Activated CD8-positive, alpha-beta T cell treated with anti-CD3 and anti-CD28 coated beads for 36 hours (primary cell): Measurements from ENCODE around the gene GPR32. TPM values are rescaled to one million over a fixed set of nuclear protein-coding genes. Genes with fewer than 3 reads are reported as not detected.
"Not testable (repeated sequence)": the region's sequence is repeated elsewhere in the genome, so short reads cannot be mapped to it uniquely, and the experiment has no call there.

Experiments
- ATAC-seq: fragments of 200-7000 bp; cut with Tn5 transposase; one replicate; pipeline ENCODE4 v1.10.0; 2021; ENCODE audit warnings: mild to moderate bottlenecking, moderate library complexity
- CTCF ChIA-PET: fragments of 350-600 bp; sonication (Branson Sonifier 250); formaldehyde crosslinking; loops from one replicate; lab custom pipeline; 2021; ENCODE audit warnings: antibody characterized with exemption; lab: Charles Lee
- POLR2A ChIA-PET: fragments of 350-600 bp; sonication (Branson Sonifier 250); formaldehyde crosslinking; loops from one replicate; lab custom pipeline; 2021; ENCODE audit warnings: antibody characterized with exemption; lab: Charles Lee
- DNase-seq: peaks from one replicate; pipeline ENCODE4 v3.0.0-alpha.2; 2020
- H3K27ac Mint-ChIP-seq: one replicate; pipeline ENCODE4 v1.8.0; 2021; ENCODE audit warnings: mild to moderate bottlenecking, mixed read lengths
- H3K27me3 Mint-ChIP-seq: one replicate; pipeline ENCODE4 v1.8.0; 2021; ENCODE audit warnings: mixed read lengths
- H3K36me3 Mint-ChIP-seq: one replicate; pipeline ENCODE4 v1.8.0; 2021; ENCODE audit warnings: low read depth, mixed read lengths
- H3K4me1 Mint-ChIP-seq: one replicate; pipeline ENCODE4 v1.8.0; 2021; ENCODE audit warnings: low read depth, mixed read lengths
- H3K4me3 Mint-ChIP-seq: one replicate; pipeline ENCODE4 v1.8.0; 2021; ENCODE audit warnings: mild to moderate bottlenecking, moderate library complexity, mixed read lengths
- H3K9me3 Mint-ChIP-seq: one replicate; pipeline ENCODE4 v1.8.0; 2021; ENCODE audit warnings: mixed read lengths
- intact Hi-C: fragments of 100-400 bp; cut with micrococcal nuclease; formaldehyde crosslinking; loops from one replicate; pipeline ENCODE4 v1.10.0; 2022
- total RNA-seq, 2 experiments: library from RNA; stranded (reverse); gene quantifications; one replicate each; pipeline ENCODE4 v1.2.3, GENCODE V29; 2021
- TF ChIP-seq, protein P1 (sequence below): fragments of 200-600 bp; IDR thresholded peaks from one replicate; pipeline ENCODE4 v1.8.0; 2022; ENCODE audit warnings: antibody characterized with exemption, mild to moderate bottlenecking

The GPR32 gene
- total RNA-seq, 2 experiments from 2014 or later = not detected

DNA sequence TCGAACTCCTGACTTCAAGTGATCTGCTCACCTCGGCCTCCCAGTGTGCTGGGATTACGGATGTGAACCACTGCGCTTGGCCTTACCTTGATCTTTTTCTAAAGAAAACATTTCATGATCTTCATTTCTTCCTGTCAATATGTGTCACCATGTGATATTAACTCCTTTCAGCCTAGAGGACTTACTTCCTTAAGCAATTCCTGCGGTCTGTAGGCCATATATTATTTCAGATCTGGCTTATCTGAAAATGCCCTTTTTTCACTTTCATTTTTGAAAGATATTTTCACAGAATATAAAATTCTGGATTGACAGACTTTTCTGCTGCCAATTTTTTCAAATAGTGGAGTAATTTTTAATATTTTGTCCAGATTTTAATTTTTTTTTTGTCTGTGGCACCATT lies 2.0 kb upstream of the GPR32 start:
- ATAC-seq (no peak), DNase-seq (no peak)
- no peaks in the 10 kb centered on the region for H3K9me3 Mint-ChIP-seq
- ChIA-PET POLR2A (no interaction called here), CTCF (no interaction called here)
- TF ChIP-seq, protein P1, sequence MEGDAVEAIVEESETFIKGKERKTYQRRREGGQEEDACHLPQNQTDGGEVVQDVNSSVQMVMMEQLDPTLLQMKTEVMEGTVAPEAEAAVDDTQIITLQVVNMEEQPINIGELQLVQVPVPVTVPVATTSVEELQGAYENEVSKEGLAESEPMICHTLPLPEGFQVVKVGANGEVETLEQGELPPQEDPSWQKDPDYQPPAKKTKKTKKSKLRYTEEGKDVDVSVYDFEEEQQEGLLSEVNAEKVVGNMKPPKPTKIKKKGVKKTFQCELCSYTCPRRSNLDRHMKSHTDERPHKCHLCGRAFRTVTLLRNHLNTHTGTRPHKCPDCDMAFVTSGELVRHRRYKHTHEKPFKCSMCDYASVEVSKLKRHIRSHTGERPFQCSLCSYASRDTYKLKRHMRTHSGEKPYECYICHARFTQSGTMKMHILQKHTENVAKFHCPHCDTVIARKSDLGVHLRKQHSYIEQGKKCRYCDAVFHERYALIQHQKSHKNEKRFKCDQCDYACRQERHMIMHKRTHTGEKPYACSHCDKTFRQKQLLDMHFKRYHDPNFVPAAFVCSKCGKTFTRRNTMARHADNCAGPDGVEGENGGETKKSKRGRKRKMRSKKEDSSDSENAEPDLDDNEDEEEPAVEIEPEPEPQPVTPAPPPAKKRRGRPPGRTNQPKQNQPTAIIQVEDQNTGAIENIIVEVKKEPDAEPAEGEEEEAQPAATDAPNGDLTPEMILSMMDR = no peak
- no peaks in the 10 kb centered on the region for H3K36me3 Mint-ChIP-seq
- peaks cover 14% of the 10 kb centered on the region for H3K27me3 Mint-ChIP-seq
- no peaks in the 10 kb centered on the region for H3K4me1 Mint-ChIP-seq
- H3K4me3 Mint-ChIP-seq = no peak overlapping the region
- H3K27ac Mint-ChIP-seq = no peak overlapping the region
- intact Hi-C loops = no loop called here

DNA sequence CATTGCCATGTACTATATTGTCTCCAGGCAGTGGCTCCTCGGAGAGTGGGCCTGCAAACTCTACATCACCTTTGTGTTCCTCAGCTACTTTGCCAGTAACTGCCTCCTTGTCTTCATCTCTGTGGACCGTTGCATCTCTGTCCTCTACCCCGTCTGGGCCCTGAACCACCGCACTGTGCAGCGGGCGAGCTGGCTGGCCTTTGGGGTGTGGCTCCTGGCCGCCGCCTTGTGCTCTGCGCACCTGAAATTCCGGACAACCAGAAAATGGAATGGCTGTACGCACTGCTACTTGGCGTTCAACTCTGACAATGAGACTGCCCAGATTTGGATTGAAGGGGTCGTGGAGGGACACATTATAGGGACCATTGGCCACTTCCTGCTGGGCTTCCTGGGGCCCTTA lies 624 bp downstream of the GPR32 start:
- ATAC-seq (no peak), DNase-seq (no peak)
- intact Hi-C loops = no loop called here
- H3K36me3 Mint-ChIP-seq = no peaks in the 10 kb centered on the region
- H3K4me1 Mint-ChIP-seq = no peaks in the 10 kb centered on the region
- ChIA-PET CTCF (no interaction called here), POLR2A (no interaction called here)
- H3K4me3 Mint-ChIP-seq = no peak overlapping the region
- H3K9me3 Mint-ChIP-seq = no peaks in the 10 kb centered on the region
- H3K27ac Mint-ChIP-seq = no peak overlapping the region
- peaks cover 22% of the 10 kb centered on the region for H3K27me3 Mint-ChIP-seq
- TF ChIP-seq, protein P1 = no peak

DNA sequence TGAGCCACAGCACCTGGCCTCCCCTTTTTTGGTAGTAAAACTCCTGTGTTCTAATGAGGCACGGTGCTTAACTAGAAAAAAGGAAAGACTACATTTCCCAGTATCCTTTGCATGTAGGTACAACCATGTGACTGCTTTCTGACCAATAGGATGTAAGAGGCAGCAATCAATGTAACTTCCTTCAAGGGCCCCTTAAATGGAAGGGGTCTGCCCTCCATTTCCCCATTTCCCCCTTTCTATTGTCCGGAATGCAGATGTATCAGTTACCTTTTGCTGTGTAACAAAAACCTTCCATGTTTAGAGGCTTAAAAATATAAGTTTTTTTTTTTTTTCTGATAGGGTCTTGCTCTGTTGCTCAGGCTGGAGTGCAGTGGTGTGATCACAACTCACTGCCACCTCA lies 2.2 kb downstream of the GPR32 start:
- peak; percentile 49 for ATAC-seq
- ChIA-PET POLR2A (no interaction called here), CTCF (interaction anchor here (1.2 kb wide), 1 partner anchor 235 kb away, joined by 3 read pairs; no protein-coding TSS in a partner anchor)

DNA sequence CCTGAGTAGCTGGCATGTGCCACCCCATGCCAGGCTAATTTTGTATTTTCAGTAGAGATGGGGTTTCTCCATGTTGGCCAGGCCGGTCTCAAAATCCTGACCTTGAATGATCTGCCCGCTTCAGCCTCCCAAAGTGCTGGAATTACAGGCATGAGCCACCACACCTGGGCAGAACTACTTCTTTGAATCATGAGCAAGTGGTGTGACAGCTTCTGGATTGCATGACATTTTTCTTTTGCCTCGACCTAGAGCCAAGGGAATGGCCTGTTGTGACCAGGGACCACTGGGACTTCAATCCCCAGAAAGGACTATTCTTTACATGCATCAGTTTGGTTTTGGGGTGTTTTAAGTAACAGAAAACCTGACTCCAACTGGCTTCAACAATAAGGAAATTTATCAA lies 2.6 kb downstream of the GPR32 start:
- CTCF ChIA-PET = interaction anchor here (1.1 to 1.2 kb wide), 2 partner anchors 103 to 235 kb away, joined by 3 read pairs; no protein-coding TSS in a partner anchor
- POLR2A ChIA-PET = not testable (repeated sequence)
- peaks cover 23% of the 10 kb centered on the region for H3K27me3 Mint-ChIP-seq

More for the DNA sequence above, 2.2 kb downstream of the GPR32 start:
- Mint-ChIP-seq H3K36me3 (no peaks in the 10 kb centered on the region), H3K27me3 (peaks cover 19% of the 10 kb centered on the region), H3K27ac (no peak overlapping the region), H3K4me3 (no peak overlapping the region), H3K4me1 (no peaks in the 10 kb centered on the region), H3K9me3 (no peaks in the 10 kb centered on the region)
- DNase-seq = no peak
- intact Hi-C loops = no loop called here
- TF ChIP-seq, protein P1 = no peak

DNA sequence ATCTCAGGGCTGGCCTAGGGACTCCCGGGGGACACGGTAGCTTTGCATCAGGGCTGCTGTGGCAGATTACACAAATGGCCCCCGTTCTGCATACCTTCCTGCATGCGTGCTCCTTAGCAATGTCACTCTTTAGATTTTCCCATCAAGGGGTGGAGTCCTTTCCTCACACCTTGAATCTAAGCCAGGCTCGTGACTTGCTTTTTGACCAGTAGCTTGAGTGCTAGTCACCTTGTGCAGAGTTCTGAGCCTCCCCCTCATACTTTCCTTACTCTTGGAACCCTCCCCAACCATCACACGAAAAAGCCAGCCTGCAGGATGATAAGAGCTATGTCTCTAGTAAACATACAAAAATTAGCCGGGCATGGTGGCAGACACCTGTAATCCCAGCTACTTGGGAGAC lies 3.2 kb downstream of the GPR32 start:
- intact Hi-C loops, H3K27ac Mint-ChIP-seq, DNase-seq, H3K36me3 Mint-ChIP-seq, H3K4me3 Mint-ChIP-seq, H3K9me3 Mint-ChIP-seq, H3K4me1 Mint-ChIP-seq, POLR2A ChIA-PET, ATAC-seq: not testable (repeated sequence)
- CTCF ChIA-PET = interaction anchor here (1.1 to 1.2 kb wide), 2 partner anchors 104 to 236 kb away, joined by 3 read pairs; no protein-coding TSS in a partner anchor
- H3K27me3 Mint-ChIP-seq = peaks cover 27% of the 10 kb centered on the region

More for the DNA sequence above, 2.6 kb downstream of the GPR32 start:
- H3K4me1 Mint-ChIP-seq, DNase-seq, H3K4me3 Mint-ChIP-seq, H3K9me3 Mint-ChIP-seq, H3K36me3 Mint-ChIP-seq, ATAC-seq, intact Hi-C loops, H3K27ac Mint-ChIP-seq: not testable (repeated sequence)

DNA sequence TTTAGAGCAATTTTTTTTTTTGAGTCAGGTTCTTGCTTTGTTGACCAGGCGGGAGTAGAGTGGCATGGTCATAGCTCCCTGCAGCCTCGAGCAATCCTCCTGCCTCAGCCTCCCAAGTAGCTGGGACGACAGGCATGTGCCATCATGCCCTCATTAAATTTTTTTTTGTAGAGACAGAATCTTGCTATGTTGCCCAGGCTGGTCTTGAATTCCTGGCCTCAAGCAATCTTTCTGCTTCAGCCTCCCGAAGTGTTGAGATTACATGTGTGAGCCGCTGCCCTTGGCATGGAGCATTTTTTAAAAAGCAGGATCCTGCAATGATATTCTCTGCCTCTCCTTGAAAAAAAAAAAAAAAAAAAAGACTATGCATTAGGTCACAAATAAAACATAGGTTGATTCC lies 5.9 kb downstream of the GPR32 start:
- ChIA-PET CTCF (no interaction called here), POLR2A (no interaction called here)
- TF ChIP-seq, protein P1 = no peak
- H3K27me3 Mint-ChIP-seq = peaks cover 50% of the 10 kb centered on the region
- no peaks in the 10 kb centered on the region for H3K36me3 Mint-ChIP-seq
- H3K4me3 Mint-ChIP-seq = no peak overlapping the region
- intact Hi-C loops = no loop called here
- ATAC-seq = no peak
- no peaks in the 10 kb centered on the region for H3K9me3 Mint-ChIP-seq
- H3K4me1 Mint-ChIP-seq = no peaks in the 10 kb centered on the region
- no peak for DNase-seq
- no peak overlapping the region for H3K27ac Mint-ChIP-seq
